Gastrocnemius medialis (tissue), 4 donors: ENCODE data around the gene SLC39A6.

Experiments
- POLR2A ChIP-seq, 2 donors: fragments of 450-650 bp; IDR thresholded peaks; one replicate each; pipeline ENCODE4 v1.6.1; 2017; ENCODE audit warnings: antibody characterized with exemption in 2 of 2, mild to moderate bottlenecking in 2 of 2, moderate library complexity in 2 of 2
- TF ChIP-seq, protein P1 (sequence below), 5 experiments: fragments of 450-650 bp in 3 of 5; fragments of 200-600 bp in 2 of 5; sonication (generic) in 2 of 5; IDR thresholded peaks in 4 of 5; conservative IDR thresholded peaks in 1 of 5; 1 replicate in 4 of 5; 2 replicates in 1 of 5; pipeline ENCODE4 v1.5.1; 2016 to 2019; ENCODE audit warnings: antibody characterized with exemption in 5 of 5, mild to moderate bottlenecking in 3 of 5, moderate library complexity in 3 of 5

DNA sequence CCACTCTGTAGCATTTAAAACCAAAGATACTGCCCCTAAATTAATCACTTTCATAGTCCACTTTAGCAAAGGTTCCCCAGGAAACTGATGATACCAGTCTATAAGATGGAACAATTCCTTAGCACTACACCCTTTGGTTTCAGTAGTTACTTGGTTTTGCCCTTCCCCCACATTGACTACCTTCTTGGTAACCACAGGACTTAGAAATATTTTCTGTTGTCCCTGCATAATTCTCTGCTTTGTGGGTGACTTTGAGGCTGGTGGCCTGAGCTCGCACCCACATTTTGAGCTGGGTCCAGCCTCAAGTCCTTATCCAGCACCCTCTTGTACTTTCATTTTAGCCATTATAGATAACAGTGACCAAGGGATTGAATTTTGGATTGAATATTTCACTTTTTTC is 23.6 kb upstream of the SLC39A6 start:
- TF ChIP-seq, protein P1, sequence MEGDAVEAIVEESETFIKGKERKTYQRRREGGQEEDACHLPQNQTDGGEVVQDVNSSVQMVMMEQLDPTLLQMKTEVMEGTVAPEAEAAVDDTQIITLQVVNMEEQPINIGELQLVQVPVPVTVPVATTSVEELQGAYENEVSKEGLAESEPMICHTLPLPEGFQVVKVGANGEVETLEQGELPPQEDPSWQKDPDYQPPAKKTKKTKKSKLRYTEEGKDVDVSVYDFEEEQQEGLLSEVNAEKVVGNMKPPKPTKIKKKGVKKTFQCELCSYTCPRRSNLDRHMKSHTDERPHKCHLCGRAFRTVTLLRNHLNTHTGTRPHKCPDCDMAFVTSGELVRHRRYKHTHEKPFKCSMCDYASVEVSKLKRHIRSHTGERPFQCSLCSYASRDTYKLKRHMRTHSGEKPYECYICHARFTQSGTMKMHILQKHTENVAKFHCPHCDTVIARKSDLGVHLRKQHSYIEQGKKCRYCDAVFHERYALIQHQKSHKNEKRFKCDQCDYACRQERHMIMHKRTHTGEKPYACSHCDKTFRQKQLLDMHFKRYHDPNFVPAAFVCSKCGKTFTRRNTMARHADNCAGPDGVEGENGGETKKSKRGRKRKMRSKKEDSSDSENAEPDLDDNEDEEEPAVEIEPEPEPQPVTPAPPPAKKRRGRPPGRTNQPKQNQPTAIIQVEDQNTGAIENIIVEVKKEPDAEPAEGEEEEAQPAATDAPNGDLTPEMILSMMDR (IDR thresholded peaks at IDR 0.05 in 4 of 5, conservative IDR thresholded peaks at IDR 0.05 in 1 of 5): no peak
- no peak for TF ChIP-seq POLR2A (IDR thresholded peaks at IDR 0.05)
